Fibroblast of upper back skin (primary cell): ENCODE data around the gene RIN3.

Source experiments
- DNase-seq: peaks from one replicate; pipeline ENCODE4 v3.0.0-alpha.2; 2013

RIN3 gene

DNA sequence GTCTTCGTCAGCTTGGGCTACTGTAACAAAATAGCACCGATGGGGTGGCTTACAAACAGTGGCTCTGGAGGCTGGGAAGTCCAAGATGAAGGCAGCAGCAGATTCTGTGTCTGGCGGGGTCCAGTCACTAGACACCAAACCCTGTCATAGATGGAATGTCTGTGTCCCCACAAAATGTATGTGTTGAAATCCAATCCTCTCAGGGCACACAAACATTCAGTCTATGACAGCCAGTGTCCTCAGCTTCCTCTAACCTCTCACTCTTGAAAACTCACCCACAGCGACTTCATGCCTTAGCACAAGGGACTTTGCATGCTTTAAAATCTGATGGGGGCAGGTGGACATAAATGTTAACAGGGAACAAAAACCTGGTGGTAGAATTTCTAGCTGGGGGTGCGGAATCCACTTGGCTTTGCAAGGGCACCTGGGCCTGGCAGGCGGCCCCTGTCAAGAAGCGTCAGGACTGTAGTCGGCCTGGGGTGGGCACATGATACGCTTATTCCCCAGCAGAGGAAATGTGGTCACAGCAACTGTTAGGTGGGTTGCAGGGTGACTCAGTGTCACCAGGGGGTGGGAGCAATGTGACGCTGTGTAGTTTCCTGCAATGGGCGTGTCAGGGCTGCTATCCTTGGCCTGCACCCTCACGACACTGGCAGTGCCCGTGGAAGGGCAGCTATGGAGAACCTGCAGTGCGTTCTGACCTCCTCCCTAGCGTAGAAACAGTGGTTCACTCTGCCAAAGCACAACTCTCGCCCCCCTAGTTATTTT lies 17.7 kb downstream of the RIN3 start:
- DNase-seq = no peak

DNA sequence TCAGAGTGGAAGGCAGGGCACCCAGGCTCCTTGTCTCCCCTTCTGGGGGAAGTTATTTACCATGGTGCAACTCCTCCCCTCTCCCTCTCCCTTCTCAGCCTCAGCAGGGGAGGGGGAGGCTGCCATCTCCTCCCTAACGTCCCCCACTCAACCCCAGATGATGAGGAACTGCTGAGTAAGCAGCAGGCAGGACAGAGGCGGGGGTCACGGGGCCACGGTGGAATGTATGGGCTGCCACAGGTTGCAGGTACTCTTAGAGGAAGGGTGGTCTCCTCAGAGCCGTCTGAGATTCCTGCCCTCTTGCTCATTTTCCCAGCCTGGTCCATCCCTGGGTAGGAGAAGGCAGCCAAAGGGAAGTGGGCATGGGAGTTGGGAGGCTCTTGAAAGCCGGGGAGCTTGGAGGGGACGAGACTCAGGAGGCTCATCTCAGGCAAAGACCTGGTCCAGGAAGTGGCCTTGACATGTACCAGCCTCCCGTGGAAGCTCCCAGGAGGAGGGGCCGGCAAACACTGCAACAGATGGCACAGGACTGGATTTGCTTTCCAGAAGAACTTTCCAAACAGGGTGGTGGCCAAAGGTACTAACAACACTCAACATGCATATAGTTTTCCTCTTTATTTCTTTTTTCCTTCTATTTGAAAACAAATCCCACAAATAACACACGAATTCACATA lies 19.0 kb downstream of the RIN3 start:
- DNase-seq = no peak

DNA sequence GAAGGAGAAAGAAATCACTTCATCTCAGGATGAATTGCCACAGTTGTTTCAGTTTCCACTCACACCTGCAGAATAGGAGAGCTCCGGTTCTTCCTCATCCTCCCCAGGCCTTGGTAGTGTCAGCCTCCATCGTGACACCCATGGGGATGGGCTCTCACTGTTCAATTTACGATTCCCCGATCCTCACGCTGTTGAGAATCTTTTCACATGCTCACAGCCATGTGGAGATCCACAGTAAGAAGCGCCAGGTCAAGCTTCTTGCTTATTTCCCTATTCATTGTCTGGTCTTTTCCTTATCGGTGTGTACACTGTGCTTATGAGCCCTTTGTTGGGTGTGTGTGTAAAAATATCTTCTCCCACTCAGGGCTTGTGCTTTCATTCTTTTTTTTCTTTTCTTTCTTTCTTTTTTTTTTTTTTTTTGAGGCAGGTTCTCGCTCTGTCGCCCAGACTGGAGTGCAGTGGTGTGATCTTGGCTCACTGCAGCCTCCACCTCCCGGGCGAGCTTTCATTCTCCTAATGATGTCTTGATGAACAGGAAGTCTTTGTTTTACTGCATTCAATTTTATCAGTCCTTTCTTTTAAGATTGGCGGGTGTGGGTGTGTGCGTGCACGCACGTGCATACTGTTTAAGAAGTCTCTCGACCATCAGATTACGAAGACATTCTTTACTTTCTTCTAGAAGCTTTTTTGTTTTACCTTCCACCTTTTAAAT lies 21.5 kb downstream of the RIN3 start:
- no peak for DNase-seq

DNA sequence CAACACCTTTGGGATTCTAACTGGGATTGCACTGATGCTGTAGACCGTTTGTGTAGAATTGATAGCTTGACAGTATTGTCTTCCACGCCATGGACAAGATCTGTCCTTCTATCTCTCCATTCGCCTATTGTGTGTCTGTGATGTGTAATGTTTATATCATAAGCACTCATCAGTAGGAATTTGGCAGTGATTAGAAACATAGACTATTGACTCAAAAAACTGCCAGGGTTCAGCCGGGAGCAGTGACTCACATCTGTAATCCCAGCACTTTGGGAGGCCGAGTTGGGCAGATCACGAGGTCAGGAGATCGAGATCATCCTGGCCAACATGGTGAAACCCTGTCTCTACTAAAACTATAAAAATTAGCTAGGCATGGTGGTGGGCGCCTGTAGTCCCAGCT lies 22.6 kb downstream of the RIN3 start:
- peak; percentile 83 for DNase-seq

DNA sequence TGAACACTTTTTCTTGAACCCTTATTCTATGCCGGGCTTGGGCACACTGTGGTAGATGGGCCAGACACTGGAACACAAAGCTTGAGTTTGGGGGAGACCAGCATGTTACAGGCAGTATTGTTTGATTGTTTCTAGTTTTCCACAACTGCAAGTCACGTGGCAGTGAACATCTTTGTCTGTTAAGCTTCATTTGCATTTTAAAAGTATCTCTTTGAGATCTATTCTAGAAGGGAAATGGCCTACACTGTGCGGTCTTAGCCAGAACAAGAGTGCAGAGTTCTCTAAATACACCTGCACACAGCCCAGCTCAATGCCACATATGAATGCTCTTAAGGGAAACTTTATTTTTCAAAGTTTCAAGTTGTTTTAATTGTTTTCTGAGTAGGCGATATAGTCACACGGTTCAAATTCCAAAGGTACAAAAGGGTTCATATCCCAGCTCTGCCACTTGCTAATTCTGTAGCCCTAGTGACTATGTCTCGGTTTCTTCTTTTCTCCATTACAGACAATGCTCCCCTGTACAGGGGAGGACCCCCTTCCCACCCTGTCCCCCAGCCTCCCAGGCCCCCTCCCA lies 24.9 kb downstream of the RIN3 start:
- DNase-seq = no peak

DNA sequence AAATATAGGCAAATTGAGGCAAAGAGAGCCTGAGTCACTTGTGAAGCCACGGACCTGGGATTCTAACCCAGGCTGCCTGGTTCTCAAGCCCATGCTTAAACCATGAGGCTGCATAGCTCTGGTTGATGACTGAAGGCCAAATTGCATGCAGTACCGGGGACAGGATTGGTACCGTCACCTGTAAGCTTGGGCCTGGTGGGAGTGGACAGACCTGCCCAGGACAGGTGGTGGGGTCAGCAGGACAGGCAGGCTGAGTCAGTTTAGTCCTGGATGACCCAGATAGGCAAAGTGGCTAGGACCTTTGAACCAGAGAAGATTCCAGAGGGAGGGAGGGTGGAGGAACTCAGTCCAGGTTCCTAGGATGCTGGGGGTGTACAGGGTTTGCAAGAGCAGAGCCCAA lies 25.8 kb downstream of the RIN3 start:
- no peak for DNase-seq

DNA sequence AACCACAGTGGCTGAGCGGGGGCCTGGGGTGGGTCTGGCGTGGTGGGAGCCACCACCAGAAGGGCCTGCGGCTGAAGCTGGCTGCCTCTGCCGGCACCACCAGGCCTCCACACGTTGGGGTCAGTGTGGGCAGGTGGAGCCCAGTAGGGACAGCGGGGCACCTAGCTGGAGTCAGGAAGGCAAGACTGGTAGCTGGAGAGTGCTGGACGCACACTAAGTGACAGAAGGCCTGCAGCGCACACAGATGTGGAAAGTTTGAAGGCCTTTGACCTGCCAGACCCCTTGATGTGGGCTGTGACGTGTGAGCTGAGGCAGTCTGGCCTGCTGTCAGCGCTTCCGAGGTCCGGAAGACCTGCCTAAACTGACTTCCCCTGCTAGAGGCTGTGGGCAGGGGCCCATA lies 26.3 kb downstream of the RIN3 start:
- DNase-seq = peak; percentile 37

DNA sequence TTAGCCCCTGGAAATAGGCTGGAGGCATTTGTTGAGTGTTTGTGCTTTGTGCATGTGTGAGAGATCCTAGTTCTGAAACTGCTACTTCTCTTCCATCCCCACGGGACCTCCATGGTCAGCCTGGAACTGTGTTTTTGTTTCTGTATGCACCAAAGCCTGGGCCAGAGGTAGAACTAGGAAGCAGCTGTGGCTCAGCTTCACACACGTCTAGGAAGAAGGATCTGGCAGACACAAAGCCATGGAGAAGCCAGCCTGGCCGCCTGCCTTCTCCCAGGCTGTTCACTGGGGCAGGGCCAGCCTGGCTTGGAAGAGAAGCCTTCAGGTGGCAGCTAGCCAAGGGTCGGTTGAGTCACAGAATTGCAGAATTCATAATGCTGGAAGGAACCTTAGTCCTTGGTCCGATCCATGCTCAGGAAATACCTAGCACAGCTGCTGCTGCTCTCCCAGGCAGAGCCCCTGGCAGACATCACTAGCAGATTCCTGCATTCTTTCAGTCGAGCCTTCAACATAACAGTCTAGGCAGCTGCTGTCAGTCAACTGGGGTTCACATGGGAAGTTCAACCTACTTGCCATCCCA lies 27.0 kb downstream of the RIN3 start:
- peak; percentile 100 for DNase-seq

DNA sequence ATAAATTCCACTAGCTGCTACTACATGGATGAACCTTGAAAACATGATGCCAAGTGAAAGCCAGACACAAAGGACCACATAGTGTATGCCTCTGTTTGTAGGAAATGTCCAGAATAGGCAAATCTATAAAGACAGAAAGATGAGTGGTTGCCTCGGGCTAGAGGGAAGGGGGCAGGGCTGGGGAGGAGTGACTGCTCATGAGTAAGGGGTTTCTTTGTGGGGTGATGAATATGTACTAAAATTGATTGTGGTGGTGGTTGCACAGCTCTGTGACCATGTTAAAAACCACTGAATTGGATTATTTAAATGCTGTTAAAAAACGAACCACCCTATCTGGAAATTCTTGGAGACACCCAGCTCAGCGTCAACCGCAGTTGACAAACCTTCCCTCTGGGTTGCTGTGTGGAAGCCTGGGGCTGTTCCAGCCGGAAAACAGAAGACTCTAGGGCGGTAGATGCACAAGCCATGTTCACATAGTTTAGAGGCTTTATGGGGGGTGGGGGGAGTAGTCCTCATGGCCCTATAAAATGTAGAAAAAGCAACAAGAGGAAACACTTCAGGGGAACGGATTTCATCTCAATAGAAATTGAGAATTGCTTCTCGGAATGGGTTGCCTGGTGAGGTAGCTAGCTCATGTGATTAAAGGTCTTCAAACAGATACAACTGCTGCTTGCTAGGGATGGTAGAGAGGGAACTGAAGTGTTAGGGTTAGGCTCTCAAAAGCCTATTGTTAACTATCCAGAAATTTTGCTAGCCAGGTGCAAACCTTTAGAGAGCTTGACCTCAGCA lies 29.4 kb downstream of the RIN3 start:
- DNase-seq = no peak

DNA sequence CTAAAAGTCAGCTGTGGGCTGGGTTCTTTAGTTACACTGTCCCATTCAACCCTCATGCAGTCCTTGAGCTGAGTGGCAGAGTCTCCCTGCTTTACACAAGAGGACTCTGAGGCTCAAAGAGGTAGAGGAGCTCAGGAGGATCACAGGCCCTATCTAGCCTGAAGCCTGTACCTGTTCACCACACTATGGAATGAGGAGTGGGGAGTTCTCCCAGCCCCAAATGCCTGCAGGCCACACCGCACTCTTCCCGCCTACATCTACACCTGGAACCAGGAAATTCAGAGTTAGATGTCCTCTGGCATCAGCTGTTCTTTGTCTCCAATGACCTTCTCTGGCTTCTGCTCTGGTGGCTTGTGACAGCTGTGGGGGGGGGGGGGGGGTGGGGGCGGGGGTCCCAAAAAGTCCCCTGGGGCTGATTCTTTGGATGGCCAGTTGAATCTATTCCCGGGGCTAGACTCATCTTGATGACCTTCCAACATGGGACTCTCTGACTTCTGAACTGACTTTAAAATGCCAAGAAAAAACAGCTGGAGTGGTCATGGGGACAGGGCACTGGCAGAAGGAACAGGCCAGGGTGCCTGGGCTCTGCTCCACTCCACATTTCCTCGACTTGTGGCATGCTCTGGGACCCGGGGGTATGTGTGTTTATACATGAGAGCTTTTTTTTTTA lies 30.6 kb downstream of the RIN3 start:
- DNase-seq = no peak

DNA sequence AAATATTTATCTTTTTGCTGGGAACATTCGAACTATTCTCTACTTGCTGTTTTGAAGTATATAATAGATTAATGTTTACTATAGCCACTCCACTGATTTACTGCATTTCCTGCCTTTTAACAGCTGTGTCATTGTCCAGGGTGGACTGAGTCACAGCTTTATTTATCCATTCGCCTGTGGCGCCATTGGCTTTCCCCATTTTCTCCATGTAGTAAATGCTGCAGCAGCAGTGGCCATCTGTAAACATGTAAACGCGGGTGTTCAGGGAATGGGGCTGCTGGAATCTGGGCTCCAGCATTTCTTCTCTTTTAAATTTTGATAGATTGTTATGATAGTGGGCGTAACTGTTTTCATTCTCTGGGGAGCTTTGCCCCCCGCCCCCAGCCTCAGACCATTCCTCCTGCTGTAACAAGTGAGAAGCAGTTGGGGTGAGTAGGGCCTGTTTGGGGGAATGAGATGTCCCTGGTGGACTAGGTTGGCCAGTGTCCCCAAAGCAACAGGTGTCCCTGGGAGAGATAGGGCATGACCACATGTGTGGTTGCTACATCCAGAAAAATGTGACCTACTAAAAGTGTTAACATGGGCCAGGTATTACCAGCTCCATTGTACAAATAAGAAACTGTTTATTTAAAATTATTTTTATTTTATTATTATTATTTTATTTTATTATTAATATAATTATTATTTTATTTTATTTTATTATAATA lies 32.9 kb downstream of the RIN3 start:
- no peak for DNase-seq

DNA sequence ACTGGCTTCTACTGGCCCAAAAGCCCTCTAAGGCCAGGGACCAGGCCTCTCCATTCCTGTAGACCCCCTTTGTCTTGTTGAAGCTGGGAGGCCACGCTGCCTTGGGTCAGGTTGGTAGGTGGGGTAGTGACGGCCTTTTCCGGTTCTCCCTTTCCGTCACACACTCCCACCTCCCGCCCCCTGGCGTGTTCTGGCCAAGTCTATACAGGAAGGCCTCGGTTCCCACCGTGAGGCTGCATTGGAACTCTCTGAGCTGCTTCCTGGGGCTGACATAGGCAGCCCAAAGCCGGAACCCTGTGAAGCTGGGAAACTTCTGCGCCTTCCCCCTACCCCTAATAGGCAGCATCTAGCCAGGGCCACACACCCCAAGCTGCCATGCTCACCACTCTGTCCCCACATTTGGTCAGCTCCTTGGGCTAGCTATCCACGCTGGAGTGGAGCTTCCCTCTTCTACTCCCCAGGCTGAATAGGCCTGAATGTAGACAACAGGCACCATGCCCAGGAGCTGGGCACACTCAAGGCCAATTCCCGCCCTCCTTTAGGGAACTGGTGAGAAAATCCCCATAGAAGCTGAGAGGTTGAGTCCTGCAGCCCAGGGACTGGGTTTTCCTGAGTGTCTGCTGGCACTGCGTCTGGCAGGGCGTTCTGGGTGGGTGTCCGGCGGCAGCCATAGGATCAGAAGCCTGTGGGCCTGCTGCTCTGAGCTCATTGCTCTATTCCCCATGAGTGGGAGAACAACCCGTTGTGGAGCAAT lies 35.7 kb downstream of the RIN3 start:
- no peak for DNase-seq

DNA sequence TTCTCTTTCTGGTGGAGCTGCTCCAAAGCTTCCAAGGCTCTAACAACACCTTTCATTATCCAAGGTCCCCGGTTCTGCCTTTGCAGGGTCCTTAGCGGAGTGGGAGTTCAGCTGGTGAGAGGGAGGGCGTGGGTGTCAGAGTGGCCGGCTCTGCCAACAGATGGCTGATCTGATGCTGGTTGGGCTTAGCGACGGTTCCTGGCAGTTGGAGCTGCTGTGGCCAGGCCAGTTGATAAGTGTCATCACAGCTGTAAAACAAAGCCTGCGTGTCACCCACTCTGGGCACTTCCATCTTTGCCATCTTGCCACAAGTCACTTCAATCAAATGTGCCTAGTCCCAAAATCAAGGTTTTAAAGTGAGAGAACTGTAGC lies 36.3 kb downstream of the RIN3 start:
- DNase-seq = peak; percentile 35

DNA sequence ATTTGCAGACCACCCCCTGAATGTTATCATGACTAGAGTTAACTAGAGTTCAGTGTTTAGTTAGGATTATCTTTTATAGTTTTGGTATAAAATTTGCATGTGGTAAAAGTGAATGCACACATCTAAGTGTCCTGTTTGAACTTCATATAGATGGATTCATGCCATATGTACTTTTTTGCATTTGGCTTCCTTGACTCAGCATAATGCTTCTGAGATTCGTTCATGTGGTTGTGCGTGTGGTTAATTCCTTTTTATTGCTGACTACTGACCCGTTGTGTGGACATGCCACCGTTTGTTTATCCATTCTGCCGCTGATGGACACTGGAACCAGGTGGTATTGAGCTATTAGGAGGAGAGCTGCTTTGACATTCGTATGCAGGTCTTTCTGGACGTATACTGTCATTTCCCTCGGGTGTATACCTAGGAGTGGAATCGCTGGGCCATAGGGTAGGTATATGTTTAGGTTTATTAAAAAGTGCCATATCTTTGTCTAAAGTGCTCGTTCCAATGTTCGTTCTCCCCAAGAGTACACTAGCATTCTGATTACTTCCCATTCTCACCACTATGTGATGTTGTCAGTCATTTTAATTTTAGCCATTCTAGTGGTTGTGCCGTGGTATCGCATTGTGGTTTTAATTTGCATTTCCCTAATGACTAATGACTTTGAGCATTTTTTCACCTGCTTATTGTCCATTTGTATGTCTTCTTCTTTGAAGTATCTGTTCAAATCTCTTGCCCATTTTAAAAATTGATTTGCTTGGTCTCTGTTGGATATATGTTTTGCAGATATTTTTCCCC lies 37.7 kb downstream of the RIN3 start:
- DNase-seq = peak; percentile 28

DNA sequence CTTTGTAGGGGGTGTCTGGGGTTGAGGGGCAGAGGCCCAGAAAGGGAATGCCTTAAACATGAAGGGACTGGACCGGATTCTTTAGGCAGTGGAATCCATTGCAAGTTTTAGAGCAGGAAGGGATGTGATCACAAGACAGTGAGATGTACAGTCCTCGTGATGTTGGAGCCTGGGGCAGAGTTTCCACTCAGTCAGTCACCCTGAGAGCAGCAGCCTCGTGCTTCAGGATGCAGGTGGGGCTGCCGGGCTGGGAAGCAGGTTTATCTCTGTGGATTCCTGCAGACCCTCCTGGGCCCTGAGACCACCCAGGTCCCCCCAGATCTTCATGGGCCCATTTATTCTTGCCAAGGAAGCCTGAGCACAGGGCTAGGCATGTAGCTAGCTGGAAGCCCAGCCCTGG lies 38.5 kb downstream of the RIN3 start:
- DNase-seq = no peak

DNA sequence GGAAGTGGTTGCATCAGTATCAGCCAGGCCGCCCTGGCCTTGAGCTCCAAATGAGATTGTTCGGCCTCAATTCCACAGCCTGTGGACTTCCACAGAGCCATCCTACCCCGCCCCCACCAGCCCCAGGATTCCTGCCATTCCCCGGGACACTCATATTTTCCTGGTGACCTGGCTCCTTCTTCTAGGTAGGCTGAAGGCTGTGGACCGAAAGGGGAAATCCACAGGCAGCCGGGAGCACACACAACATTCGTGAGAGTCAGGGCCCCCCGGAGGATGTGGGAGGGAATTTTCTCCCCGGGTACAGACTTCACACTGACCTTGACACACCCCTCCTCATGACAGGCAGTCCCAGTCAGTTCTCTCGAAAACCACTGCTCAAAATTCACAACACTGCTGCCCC lies 39.9 kb downstream of the RIN3 start:
- peak; percentile 84 for DNase-seq

DNA sequence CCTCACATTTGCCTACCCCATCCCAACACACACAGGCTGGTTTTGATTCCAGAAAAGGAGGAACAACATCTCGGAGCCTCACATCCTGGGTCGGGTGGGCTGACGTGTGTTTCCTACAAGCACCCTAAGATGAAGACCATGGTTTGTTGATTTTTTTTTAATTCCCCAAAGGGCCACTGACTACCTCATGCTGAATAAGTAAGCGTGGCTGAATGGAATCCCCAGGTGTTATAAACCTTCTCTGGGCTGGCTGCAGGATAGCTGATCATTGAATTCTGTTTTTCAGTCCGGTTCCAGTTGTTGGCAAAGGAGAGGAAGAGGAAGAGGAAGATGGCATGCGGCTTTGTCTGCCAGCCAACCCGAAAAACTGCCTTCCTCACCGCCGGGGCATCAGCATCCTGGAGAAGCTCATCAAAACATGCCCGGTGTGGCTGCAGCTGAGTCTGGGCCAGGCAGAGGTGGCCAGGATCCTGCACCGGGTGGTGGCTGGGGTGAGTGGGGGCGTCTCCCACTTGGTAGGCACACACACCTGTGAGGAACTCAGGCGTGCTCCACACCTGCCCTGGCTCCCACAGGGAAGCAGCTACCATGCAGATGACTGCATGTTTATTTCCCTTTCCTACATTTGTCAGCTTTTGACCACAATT lies 42.0 kb downstream of the RIN3 start:
- DNase-seq = no peak

DNA sequence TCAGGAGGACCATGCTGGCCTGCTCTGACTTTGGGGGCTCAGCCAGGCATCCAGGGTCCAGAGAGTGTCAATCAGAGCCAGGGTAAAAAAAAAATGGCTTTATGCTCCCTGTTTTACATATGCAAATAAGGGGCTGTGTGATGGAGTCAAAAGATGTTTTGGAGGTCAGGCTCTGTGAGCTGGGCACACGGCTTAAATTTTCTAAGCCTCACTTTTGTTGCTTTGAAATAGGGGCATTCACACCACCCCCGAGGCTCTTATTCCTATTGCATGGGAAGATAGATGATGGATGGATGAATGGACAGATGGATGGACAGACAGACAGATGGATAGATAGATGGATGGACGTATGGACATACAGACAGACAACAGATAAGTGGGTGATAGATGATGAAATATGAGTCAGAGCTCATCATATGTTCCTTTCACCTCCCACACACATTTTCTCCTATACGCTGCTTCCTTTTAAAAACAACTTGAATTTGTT lies 42.7 kb downstream of the RIN3 start:
- no peak for DNase-seq
